HCT116 (cell line): ENCODE results near the gene REEP3. TPM values are rescaled to one million over a fixed set of nuclear protein-coding genes. Genes with fewer than 3 reads are reported as not detected.

Source experiments
- ATAC-seq: fragments of 200-7000 bp; cut with Tn5 transposase; 2 replicates; pipeline ENCODE4 v1.9.1; 2020; ENCODE audit warnings: mild to moderate bottlenecking, moderate library complexity
- BruUV-seq: library from RNA; stranded (reverse); fragments of 400-500 nt; replicated peaks from 2 replicates; lab custom pipeline; 2021; lab: Mats Ljungman, UMichigan
- CTCF ChIA-PET: fragments of 300-600 bp; sonication (Branson Sonifier 250); formaldehyde crosslinking; loops from one replicate; lab custom pipeline; 2021; ENCODE audit warnings: antibody characterized with exemption; lab: Charles Lee
- POLR2A ChIA-PET: fragments of 300-600, 350-600 bp; sonication (Branson Sonifier 250); formaldehyde crosslinking; loops from one replicate; lab custom pipeline; 2021; ENCODE audit warnings: antibody characterized with exemption; lab: Charles Lee
- RAD21 ChIA-PET, 2 experiments: fragments of 300-600 bp; sonication (Branson Sonifier 250); formaldehyde crosslinking; loops; one replicate each; lab custom pipeline; 2023; ENCODE audit warnings: low total read pairs in 2 of 2; ENCODE audit not compliant: uncharacterized antibody in 2 of 2, unreplicated experiment in 2 of 2, low non-redundant PET in 1 of 2; lab: Charles Lee
- DNase-seq: peaks from one replicate; pipeline ENCODE4 v3.0.0-alpha.2; 2010; ENCODE audit warnings: low read depth, low spot score
- H2AFZ ChIP-seq: fragments of 200-600 bp; shearing (Covaris generic), sonication (generic); 2 replicates; pipeline ENCODE4 v1.6.1; 2017; ENCODE audit warnings: low read depth, mixed run types, mixed read lengths, antibody characterized with exemption, low read length; ENCODE audit not compliant: poor library complexity, severe bottlenecking
- H3K27ac ChIP-seq: 2 replicates; pipeline ENCODE4 v1.5.1; 2012; ENCODE audit warnings: low read depth, low read length
- H3K27me3 ChIP-seq: fragments of 200-600 bp; sonication (generic); 2 replicates; pipeline ENCODE4 v1.6.1; 2016; ENCODE audit warnings: mixed run types, low read length, mixed read lengths; ENCODE audit not compliant: insufficient read depth
- H3K36me3 ChIP-seq, 2 experiments: fragments of 200-500 bp in 1 of 2; fragments of 200-600 bp in 1 of 2; sonication (Bioruptor generic) in 1 of 2; sonication (generic) in 1 of 2; 2 replicates each; pipeline versions ENCODE4 v1.5.1 to v1.6.1; 2014 to 2016; ENCODE audit warnings: low read length in 2 of 2, inconsistent platforms in 1 of 2, mixed read lengths in 1 of 2, mixed run types in 1 of 2; ENCODE audit not compliant: insufficient read depth in 2 of 2, control insufficient read depth in 1 of 2
- H3K4me1 ChIP-seq, 2 experiments: fragments of 200-600 bp in 1 of 2; sonication (generic) in 1 of 2; 2 replicates each; pipeline versions ENCODE4 v1.5.1 to v1.6.1; 2012 to 2017; ENCODE audit warnings: low read length in 2 of 2, inconsistent platforms in 1 of 2, mild to moderate bottlenecking in 1 of 2, mixed read lengths in 1 of 2, mixed run types in 1 of 2, moderate library complexity in 1 of 2; ENCODE audit not compliant: insufficient read depth in 2 of 2, control insufficient read depth in 1 of 2
- H3K4me2 ChIP-seq: fragments of 200-600 bp; sonication (generic); 2 replicates; pipeline ENCODE4 v1.6.1; 2017; ENCODE audit warnings: mixed run types, low read length, mixed read lengths
- H3K4me3 ChIP-seq, 2 experiments: fragments of 200-600 bp in 1 of 2; sonication (generic) in 1 of 2; replicated peaks in 1 of 2; 2 replicates each; pipeline ENCODE4 v1.5.1; 2011 to 2016; ENCODE audit warnings: low read length in 2 of 2, control low read depth in 1 of 2, low read depth in 1 of 2, mild to moderate bottlenecking in 1 of 2, mixed read lengths in 1 of 2, mixed run types in 1 of 2
- H3K79me2 ChIP-seq: fragments of 200-600 bp; sonication (generic); 2 replicates; pipeline ENCODE4 v1.6.1; 2017; ENCODE audit warnings: mild to moderate bottlenecking, mixed run types, low read length, moderate library complexity, mixed read lengths; ENCODE audit not compliant: insufficient read depth
- H3K9ac ChIP-seq: fragments of 200-600 bp; sonication (generic); 2 replicates; pipeline ENCODE4 v1.6.1; 2016; ENCODE audit warnings: low read length, mixed read lengths
- H3K9me2 ChIP-seq: fragments of 200-600 bp; sonication (generic), shearing (Covaris generic); 2 replicates; pipeline ENCODE4 v1.6.1; 2017; ENCODE audit warnings: mixed run types, mild to moderate bottlenecking, moderate library complexity; ENCODE audit not compliant: insufficient read depth
- H3K9me3 ChIP-seq, 2 experiments: fragments of 200-500 bp in 1 of 2; fragments of 200-600 bp in 1 of 2; sonication (Bioruptor generic) in 1 of 2; sonication (generic) in 1 of 2; 2 replicates each; pipeline ENCODE4 v1.6.1; 2014 to 2017; ENCODE audit warnings: low read length in 2 of 2, mixed read lengths in 2 of 2, inconsistent platforms in 1 of 2, low read depth in 1 of 2, mild to moderate bottlenecking in 1 of 2, mixed run types in 1 of 2, moderate library complexity in 1 of 2; ENCODE audit not compliant: control insufficient read depth in 1 of 2, insufficient read depth in 1 of 2
- H4K20me1 ChIP-seq: fragments of 200-600 bp; sonication (generic), shearing (Covaris generic); 2 replicates; pipeline ENCODE4 v1.6.1; 2017; ENCODE audit warnings: mixed run types, mild to moderate bottlenecking, moderate library complexity; ENCODE audit not compliant: insufficient read depth
- CBX3 ChIP-seq: IDR thresholded peaks from 2 replicates; pipeline ENCODE4 v1.6.1; 2012; ENCODE audit warnings: low read depth
- EGR1 ChIP-seq: IDR thresholded peaks from 2 replicates; pipeline ENCODE4 v1.6.1; 2012; ENCODE audit warnings: low read depth
- EZH2 ChIP-seq: fragments of 200-600 bp; sonication (generic); IDR thresholded peaks from 2 replicates; pipeline ENCODE4 v1.6.1; 2017; ENCODE audit warnings: antibody characterized with exemption, mixed run types
- EZH2phosphoT487 ChIP-seq: fragments of 200-600 bp; IDR thresholded peaks from 2 replicates; pipeline ENCODE4 v1.6.1; 2018; ENCODE audit warnings: antibody characterized with exemption, borderline replicate concordance
- FOSL1 ChIP-seq: IDR thresholded peaks from 2 replicates; pipeline ENCODE4 v1.6.1; 2012; ENCODE audit warnings: low read depth
- JUND ChIP-seq: IDR thresholded peaks from 2 replicates; pipeline ENCODE4 v1.6.1; 2012
- MAX ChIP-seq: IDR thresholded peaks from 2 replicates; pipeline ENCODE4 v1.6.1; 2012
- POLR2AphosphoS5 ChIP-seq: IDR thresholded peaks from 2 replicates; pipeline ENCODE4 v1.6.1; 2011; ENCODE audit warnings: mild to moderate bottlenecking, low read depth, low read length, moderate library complexity
- RAD21 ChIP-seq: IDR thresholded peaks from 2 replicates; pipeline ENCODE4 v1.6.1; 2012; ENCODE audit warnings: low read depth, mild to moderate bottlenecking
- SP1 ChIP-seq: IDR thresholded peaks from 2 replicates; pipeline ENCODE4 v1.6.1; 2012; ENCODE audit warnings: low read depth
- SRF ChIP-seq: IDR thresholded peaks from 2 replicates; pipeline ENCODE4 v1.6.1; 2012; ENCODE audit warnings: low read depth
- YY1 ChIP-seq: IDR thresholded peaks from 2 replicates; pipeline ENCODE4 v1.6.1; 2011; ENCODE audit warnings: low read length, low read depth, moderate library complexity, mild to moderate bottlenecking; ENCODE audit not compliant: insufficient replicate concordance; ENCODE audit errors: extremely low read depth
- ZBTB33 ChIP-seq: IDR thresholded peaks from 2 replicates; pipeline ENCODE4 v1.6.1; 2011; ENCODE audit warnings: mild to moderate bottlenecking, low read length, moderate library complexity; ENCODE audit not compliant: insufficient replicate concordance; ENCODE audit errors: extremely low read depth
- ZNF274 ChIP-seq: fragments of 200-500 bp; sonication (Bioruptor generic); IDR thresholded peaks from 2 replicates; pipeline ENCODE4 v1.6.1; 2014; ENCODE audit warnings: mild to moderate bottlenecking, low read depth, low read length, inconsistent platforms
- intact Hi-C: fragments of 100-400 bp; cut with micrococcal nuclease; formaldehyde crosslinking; loops from 2 replicates; pipeline ENCODE4 v1.10.0; 2022
- total RNA-seq: library from RNA; stranded (reverse); gene quantifications from one replicate; pipeline ENCODE4 v1.2.1, GENCODE V29; 2021; ENCODE audit not compliant: unreplicated experiment

The REEP3 gene
- total RNA-seq, 1 experiment from 2014 or later = 41.3 TPM

- ATAC-seq (no peak), DNase-seq (no peak)
- Histone ChIP-seq H3K4me3 (no peak overlapping the region), H3K9me2 (no peaks in the 10 kb centered on the region), H3K9me3 (no peaks in the 10 kb centered on the region), H2AFZ (no peak overlapping the region), H3K79me2 (no peaks in the 10 kb centered on the region), H4K20me1 (no peaks in the 10 kb centered on the region), H3K27me3 (no peaks in the 10 kb centered on the region), H3K36me3 (no peaks in the 10 kb centered on the region), H3K4me1 (peaks cover 6 to 12% of the 10 kb centered on the region in 2 experiments; a peak in 3 of 4 replicates), H3K4me2 (no peak overlapping the region), H3K9ac (no peak overlapping the region), H3K27ac (no peak overlapping the region)
- intact Hi-C loops = no loop called here
- no TSS peak for BruUV-seq
- RAD21 ChIA-PET = no interaction called here
- no peak for TF ChIP-seq FOSL1
- no peak for TF ChIP-seq EZH2
- no peak for TF ChIP-seq ZNF274
- no peak for TF ChIP-seq EGR1
- TF ChIP-seq SP1 = no peak
- no peak for TF ChIP-seq CBX3
- no peak for TF ChIP-seq SRF
- no peak for TF ChIP-seq POLR2AphosphoS5
- no peak for TF ChIP-seq RAD21
- no peak for TF ChIP-seq MAX
- TF ChIP-seq ZBTB33 = no peak
- no peak for TF ChIP-seq YY1
- no peak for TF ChIP-seq JUND
- TF ChIP-seq EZH2phosphoT487 = no peak
- CTCF ChIA-PET = no interaction called here
- POLR2A ChIA-PET = no interaction called here
These were observed 146.6 kb downstream of the REEP3 start for GRCh38 chr10:63667596-63668480.
